HG03025 (cell line): ENCODE measurements around the gene IGBP1.
"Not testable (repeated sequence)": the region's sequence is repeated elsewhere in the genome, so short reads cannot be mapped to it uniquely, and the experiment has no call there.

Experiments
- ATAC-seq: cut with Tn5 transposase; IDR thresholded peaks from one replicate; pipeline ENCODE4 v1.9.1; 2021; ENCODE audit warnings: mild to moderate bottlenecking, moderate library complexity; ENCODE audit not compliant: unreplicated experiment, low FRiP score

The IGBP1 gene

GRCh38 chrX:70166601-70167590, 33.6 kb downstream of the IGBP1 start:
- no peak for ATAC-seq

- ATAC-seq = no peak
These were observed 35.3 kb downstream of the IGBP1 start for GRCh38 chrX:70168238-70169188.

GRCh38 chrX:70169281-70169680, 36.0 kb downstream of the IGBP1 start:
- no peak for ATAC-seq

- no peak for ATAC-seq
These were observed 38.4 kb downstream of the IGBP1 start for GRCh38 chrX:70171624-70172023.

- no peak for ATAC-seq
These were observed 39.0 kb downstream of the IGBP1 start for GRCh38 chrX:70172221-70172620.

GRCh38 chrX:70172964-70173363, 39.7 kb downstream of the IGBP1 start:
- ATAC-seq = no peak

GRCh38 chrX:70174754-70175153, 41.5 kb downstream of the IGBP1 start:
- ATAC-seq = no peak

- ATAC-seq = no peak
These were observed 42.1 kb downstream of the IGBP1 start for GRCh38 chrX:70175338-70175737.

- no peak for ATAC-seq
These were observed 43.8 kb downstream of the IGBP1 start, which contains the start of gene DGAT2L6 for GRCh38 chrX:70176938-70177533. DGAT2L6 (plus strand) TSS chrX:70177483; CDS start chrX:70177583, 100 bp downstream.

GRCh38 chrX:70183091-70183490, 49.8 kb downstream of the IGBP1 start:
- ATAC-seq = no peak

- ATAC-seq = no peak
These were observed 57.0 kb downstream of the IGBP1 start for GRCh38 chrX:70190225-70190624.

GRCh38 chrX:70196961-70197720, 63.9 kb downstream of the IGBP1 start:
- ATAC-seq = peak; percentile 87

GRCh38 chrX:70201732-70202131, 68.5 kb downstream of the IGBP1 start:
- ATAC-seq = no peak

GRCh38 chrX:70208479-70208878, 75.2 kb downstream of the IGBP1 start:
- no peak for ATAC-seq

- ATAC-seq = not testable (repeated sequence)
These were observed 76.3 kb downstream of the IGBP1 start for GRCh38 chrX:70209570-70209969.
